Thyroid gland (tissue), 4 donors: Measurements from ENCODE around the gene ZNF484. TPM values are rescaled to one million over a fixed set of nuclear protein-coding genes. Genes with fewer than 3 reads are reported as not detected.
"Not testable (repeated sequence)": the region's sequence is repeated elsewhere in the genome, so short reads cannot be mapped to it uniquely, and the experiment has no call there.

Source experiments
- DNase-seq, 2 donors: peaks; one replicate each; pipeline ENCODE4 v3.0.0-alpha.2; 2019
- H3K27ac ChIP-seq, 3 donors: fragments of 200-600 bp; sonication (generic); 1 replicate in 2 of 3; 2 replicates in 1 of 3; pipeline ENCODE4 v1.5.1; 2016 to 2019; ENCODE audit warnings: mild to moderate bottlenecking in 1 of 3, moderate library complexity in 1 of 3
- H3K27me3 ChIP-seq: fragments of 200-600 bp; sonication (generic); one replicate; pipeline ENCODE4 v1.5.1; 2019
- H3K36me3 ChIP-seq, 2 donors: fragments of 200-600 bp; sonication (generic); one replicate each; pipeline ENCODE4 v1.5.1; 2016 to 2019
- H3K4me1 ChIP-seq, 2 donors: fragments of 200-600 bp; sonication (generic); one replicate each; pipeline ENCODE4 v1.5.1; 2017 to 2019
- H3K4me3 ChIP-seq, 3 donors: fragments of 200-600 bp; sonication (generic); replicated peaks in 1 of 3; 1 replicate in 2 of 3; 2 replicates in 1 of 3; pipeline ENCODE4 v1.5.1; 2016; ENCODE audit warnings: mild to moderate bottlenecking in 1 of 3
- H3K9me3 ChIP-seq: fragments of 200-600 bp; sonication (generic); one replicate; pipeline ENCODE4 v1.5.1; 2017
- CTCF ChIP-seq, 6 experiments: fragments of 200-600 bp in 3 of 6; fragments of 450-650 bp in 3 of 6; sonication (generic) in 3 of 6; IDR thresholded peaks; one replicate each; pipeline ENCODE4 v1.5.1; 2016 to 2019; ENCODE audit warnings: antibody characterized with exemption in 6 of 6, mild to moderate bottlenecking in 2 of 6, inconsistent platforms in 1 of 6, moderate library complexity in 1 of 6
- POLR2A ChIP-seq, 2 donors: fragments of 450-650 bp; IDR thresholded peaks; one replicate each; pipeline ENCODE4 v1.6.1; 2017; ENCODE audit warnings: antibody characterized with exemption in 2 of 2, mild to moderate bottlenecking in 2 of 2, moderate library complexity in 1 of 2
- WGBS, 2 donors: methylation state at CpG; one replicate each; pipeline ENCODE4 v1.1.5; 2017; 5-methylcytosine and 5-hydroxymethylcytosine counted together
- intact Hi-C: fragments of 100-400 bp; cut with DNase I; formaldehyde crosslinking; loops from one replicate; pipeline ENCODE4 v1.15.1; 2023
- total RNA-seq, 4 donors: library from RNA; depleted of rRNA; stranded (reverse); fragments of >200 nt; gene quantifications; one replicate each; pipeline ENCODE4 v1.2.3, GENCODE V29; 2016

ZNF484 gene
- total RNA-seq, 4 donors from 2014 or later, result 18.5 to 28.4 (median 19.4) TPM

GRCh38 chr9:92897323-92897722 lies 19.5 kb upstream of the ZNF484 start:
- Histone ChIP-seq H3K27me3 (no peaks in the 10 kb centered on the region), H3K4me1 (no peaks in the 10 kb centered on the region), H3K27ac (no peak overlapping the region), H3K36me3 (no peaks in the 10 kb centered on the region), H3K4me3 (no peak overlapping the region), H3K9me3 (no peaks in the 10 kb centered on the region)
- no peak for TF ChIP-seq CTCF (IDR thresholded peaks at IDR 0.05)
- no peak for TF ChIP-seq POLR2A (IDR thresholded peaks at IDR 0.05)
- intact Hi-C loops, result no loop called here
- no peak for DNase-seq
- 97 to 99% methylated on average over 1 to 3 of the region's 3 CpGs for WGBS, 2 donors

GRCh38 chr9:92895812-92896436 lies 18.1 kb upstream of the ZNF484 start:
- intact Hi-C loops, result no loop called here
- Histone ChIP-seq H3K4me1 (no peaks in the 10 kb centered on the region), H3K4me3 (no peak overlapping the region), H3K9me3 (no peaks in the 10 kb centered on the region), H3K27me3 (no peaks in the 10 kb centered on the region), H3K36me3 (no peaks in the 10 kb centered on the region), H3K27ac (no peak overlapping the region)
- TF ChIP-seq CTCF (IDR thresholded peaks at IDR 0.05) (no peak), POLR2A (IDR thresholded peaks at IDR 0.05) (no peak)
- no peak for DNase-seq
- 76 to 79% methylated on average over 3 of the region's 3 CpGs for WGBS, 2 donors

GRCh38 chr9:92894711-92895362 lies 17.0 kb upstream of the ZNF484 start:
- TF ChIP-seq POLR2A (IDR thresholded peaks at IDR 0.05), result no peak
- TF ChIP-seq CTCF (IDR thresholded peaks at IDR 0.05), result no peak
- Histone ChIP-seq H3K27ac (no peak overlapping the region), H3K36me3 (no peaks in the 10 kb centered on the region), H3K27me3 (no peaks in the 10 kb centered on the region), H3K4me1 (no peaks in the 10 kb centered on the region), H3K9me3 (no peaks in the 10 kb centered on the region), H3K4me3 (no peak overlapping the region)
- WGBS, 2 donors, result 83 to 91% methylated on average over 2 to 4 of the region's 6 CpGs
- no peak for DNase-seq
- intact Hi-C loops, result no loop called here

- not testable (repeated sequence) for DNase-seq, H3K27ac ChIP-seq
- 89 to 93% methylated on average over 4 to 5 of the region's 6 CpGs for WGBS, 2 donors
Observed at GRCh38 chr9:92893916-92894610, 16.2 kb upstream of the ZNF484 start.

GRCh38 chr9:92892276-92892675 lies 14.4 kb upstream of the ZNF484 start:
- 85 to 91% methylated on average over 4 of the region's 4 CpGs for WGBS, 2 donors
- DNase-seq, H3K27ac ChIP-seq, H3K36me3 ChIP-seq, H3K27me3 ChIP-seq, intact Hi-C loops, H3K9me3 ChIP-seq, H3K4me3 ChIP-seq: not testable (repeated sequence)
- peaks cover 6 to 11% of the 10 kb centered on the region in 2 donors for H3K4me1 ChIP-seq

More at GRCh38 chr9:92893916-92894610, 16.2 kb upstream of the ZNF484 start:
- H3K36me3 ChIP-seq, intact Hi-C loops, H3K9me3 ChIP-seq, H3K4me3 ChIP-seq, H3K4me1 ChIP-seq, H3K27me3 ChIP-seq: not testable (repeated sequence)

- intact Hi-C loops, result no loop called here
- Histone ChIP-seq H3K36me3 (no peaks in the 10 kb centered on the region), H3K4me1 (peaks cover 6 to 12% of the 10 kb centered on the region in 2 donors), H3K4me3 (no peak overlapping the region), H3K9me3 (no peaks in the 10 kb centered on the region), H3K27me3 (no peaks in the 10 kb centered on the region), H3K27ac (no peak overlapping the region)
- TF ChIP-seq CTCF (IDR thresholded peaks at IDR 0.05) (no peak), POLR2A (IDR thresholded peaks at IDR 0.05) (no peak)
- 87 to 90% methylated on average over 2 of the region's 2 CpGs for WGBS, 2 donors
- DNase-seq, result no peak
Observed at GRCh38 chr9:92890761-92891160, 12.9 kb upstream of the ZNF484 start.
